HG03342 (cell line): ENCODE results near the gene NDUFS8.

Experiments used
- ATAC-seq: cut with Tn5 transposase; IDR thresholded peaks from one replicate; pipeline ENCODE4 v1.9.1; 2021; ENCODE audit warnings: mild to moderate bottlenecking, moderate library complexity; ENCODE audit not compliant: unreplicated experiment

Gene NDUFS8

DNA sequence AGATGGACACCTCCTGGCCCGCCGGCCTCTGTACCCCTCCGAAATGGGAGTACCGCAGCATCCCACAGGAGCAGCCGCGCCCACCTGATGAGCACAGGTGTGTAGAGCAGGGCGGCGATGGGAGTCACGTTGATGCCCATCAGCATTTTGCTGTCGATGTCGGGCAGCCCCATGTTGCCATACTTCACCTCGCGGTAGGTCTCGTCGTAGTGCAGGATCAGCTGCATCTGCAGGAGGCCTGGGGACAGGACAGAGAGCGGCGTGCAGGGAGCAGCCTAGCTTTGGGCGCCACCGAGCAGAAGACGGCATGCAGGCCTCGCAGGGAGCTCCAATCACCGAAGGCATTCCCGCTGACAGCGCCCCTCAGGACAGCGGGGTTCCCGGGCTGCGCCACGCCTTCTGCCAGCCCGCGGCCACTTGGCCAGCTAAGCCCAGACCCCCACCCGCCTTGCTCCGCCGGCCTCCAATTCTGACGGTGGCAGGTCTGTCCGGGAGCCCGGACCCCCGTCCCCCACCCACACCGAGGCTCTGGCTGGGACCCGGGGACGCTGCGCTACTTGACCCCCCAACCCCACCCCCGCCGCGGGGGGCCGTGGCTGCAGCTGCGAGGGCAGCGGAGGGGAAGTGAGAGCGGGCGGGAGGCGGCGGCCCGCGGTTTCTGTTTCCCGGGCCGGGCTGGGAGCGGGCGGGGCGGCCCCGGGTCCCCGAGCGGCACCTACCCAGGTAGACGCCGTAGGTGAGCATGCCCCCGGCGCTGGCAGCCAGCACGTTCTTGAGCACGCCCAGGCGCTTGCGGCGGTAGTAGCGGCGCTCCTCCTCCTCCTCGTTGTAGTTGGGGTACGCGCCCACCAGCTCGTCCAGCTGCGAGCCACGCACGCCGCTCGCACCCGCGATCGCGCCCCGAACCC, 27.3 kb upstream of the NDUFS8 start:
- peak; percentile 45 for ATAC-seq

DNA sequence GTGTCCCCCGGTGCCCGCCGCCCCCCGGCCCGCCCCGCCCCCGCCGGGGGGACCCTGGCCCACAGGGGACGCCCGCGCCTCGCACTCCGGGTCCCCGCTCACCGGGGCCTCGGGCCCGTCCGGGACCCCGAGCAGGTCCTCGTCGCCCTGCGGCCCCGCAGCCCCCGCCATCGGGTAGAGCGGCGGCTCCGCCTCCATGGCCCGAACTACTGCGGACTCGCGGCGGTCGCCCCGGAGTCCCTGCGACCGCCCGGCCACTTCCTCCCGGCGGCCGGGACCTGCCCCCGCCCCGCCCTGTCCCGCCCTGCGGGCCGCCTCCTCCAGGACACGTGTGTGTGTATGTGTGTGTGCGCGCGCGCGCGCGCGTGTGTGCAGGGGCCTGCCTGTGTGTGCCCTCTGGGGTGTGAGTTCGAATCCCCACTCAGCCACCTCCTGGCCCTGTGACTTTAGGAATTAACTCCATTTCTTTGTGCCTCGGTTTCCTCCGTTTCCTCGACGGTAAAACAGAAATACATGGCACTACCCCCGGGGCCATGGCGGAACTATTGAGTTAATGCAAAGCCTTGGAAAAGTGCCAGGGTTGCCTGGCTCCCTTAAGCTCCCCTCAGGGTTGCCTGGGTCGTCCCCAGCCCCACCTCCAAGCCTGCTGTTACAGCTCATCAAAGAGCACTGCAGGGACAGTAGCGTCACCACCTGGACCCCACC, 26.5 kb upstream of the NDUFS8 start, which contains the start of gene UNC93B1:
TSS of gene UNC93B1 (minus strand) at position 252 of the 705 bp plus-strand sequence. CDS start at position 198, 54 bp downstream.
- peak; percentile 54 for ATAC-seq

DNA sequence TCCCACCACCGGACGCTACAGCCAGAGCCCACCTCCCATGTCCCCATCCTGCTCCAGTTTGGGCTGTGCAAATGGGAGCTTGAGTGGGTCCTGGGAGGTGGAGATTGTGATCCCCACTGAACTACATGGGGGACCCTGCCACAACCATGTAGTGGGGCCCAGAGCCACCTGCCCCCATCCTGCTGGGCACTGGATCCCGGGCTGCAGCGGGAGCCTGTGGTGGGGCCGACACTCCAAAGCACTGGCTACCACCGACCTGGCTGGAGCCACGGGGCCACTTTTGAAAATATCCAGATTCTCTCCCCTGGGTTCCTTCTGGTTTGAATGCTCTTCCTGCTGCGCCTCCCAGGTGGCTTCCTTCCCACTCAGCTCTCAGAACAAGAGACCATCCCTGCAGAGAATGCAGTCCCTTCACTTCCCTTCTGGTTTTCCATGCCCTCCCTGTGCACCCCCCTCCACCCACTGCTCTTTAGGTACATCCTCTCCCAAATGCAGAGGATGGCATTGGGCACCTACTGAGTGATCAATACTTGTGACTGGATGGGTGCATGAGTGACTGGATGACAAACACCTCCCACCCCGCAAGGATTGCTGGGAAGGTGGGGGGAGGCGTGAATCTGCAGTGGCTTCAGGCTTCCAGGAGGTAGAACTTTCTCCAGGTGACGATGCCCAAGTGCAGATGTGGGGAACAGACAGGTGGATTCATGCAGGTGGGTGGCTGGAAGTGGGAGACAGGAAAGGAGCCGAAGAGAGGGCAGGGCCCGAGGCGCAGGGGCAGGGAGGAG, 25.7 kb upstream of the NDUFS8 start:
- no peak for ATAC-seq

DNA sequence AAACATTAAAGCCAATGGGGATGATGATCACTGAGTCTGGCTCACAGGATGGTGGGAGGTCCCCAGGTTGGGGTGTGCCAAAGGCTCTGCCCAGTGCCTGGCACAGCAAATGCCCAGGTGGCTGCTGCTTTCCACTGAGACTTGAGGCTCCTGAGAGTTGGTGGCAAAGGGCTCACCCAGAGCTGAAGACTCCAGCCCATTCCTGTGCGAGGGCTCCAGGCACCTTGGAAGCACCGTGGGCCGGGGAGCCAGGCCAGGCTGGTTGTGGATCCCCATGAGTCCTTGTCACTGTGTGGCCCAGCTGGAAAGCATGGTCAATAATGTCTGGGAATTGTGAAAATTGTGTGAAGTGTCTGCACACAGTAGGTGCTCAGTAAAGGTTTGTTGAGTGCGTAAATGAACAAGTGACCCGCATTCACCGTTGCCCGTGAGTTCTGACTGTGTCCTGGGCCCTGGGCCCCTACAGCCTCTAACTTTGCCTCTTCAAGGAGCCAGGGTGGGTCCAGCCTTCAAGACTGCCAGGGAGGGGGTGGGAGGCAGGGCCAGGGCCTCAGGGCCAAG, 23.8 kb upstream of the NDUFS8 start:
- no peak for ATAC-seq

DNA sequence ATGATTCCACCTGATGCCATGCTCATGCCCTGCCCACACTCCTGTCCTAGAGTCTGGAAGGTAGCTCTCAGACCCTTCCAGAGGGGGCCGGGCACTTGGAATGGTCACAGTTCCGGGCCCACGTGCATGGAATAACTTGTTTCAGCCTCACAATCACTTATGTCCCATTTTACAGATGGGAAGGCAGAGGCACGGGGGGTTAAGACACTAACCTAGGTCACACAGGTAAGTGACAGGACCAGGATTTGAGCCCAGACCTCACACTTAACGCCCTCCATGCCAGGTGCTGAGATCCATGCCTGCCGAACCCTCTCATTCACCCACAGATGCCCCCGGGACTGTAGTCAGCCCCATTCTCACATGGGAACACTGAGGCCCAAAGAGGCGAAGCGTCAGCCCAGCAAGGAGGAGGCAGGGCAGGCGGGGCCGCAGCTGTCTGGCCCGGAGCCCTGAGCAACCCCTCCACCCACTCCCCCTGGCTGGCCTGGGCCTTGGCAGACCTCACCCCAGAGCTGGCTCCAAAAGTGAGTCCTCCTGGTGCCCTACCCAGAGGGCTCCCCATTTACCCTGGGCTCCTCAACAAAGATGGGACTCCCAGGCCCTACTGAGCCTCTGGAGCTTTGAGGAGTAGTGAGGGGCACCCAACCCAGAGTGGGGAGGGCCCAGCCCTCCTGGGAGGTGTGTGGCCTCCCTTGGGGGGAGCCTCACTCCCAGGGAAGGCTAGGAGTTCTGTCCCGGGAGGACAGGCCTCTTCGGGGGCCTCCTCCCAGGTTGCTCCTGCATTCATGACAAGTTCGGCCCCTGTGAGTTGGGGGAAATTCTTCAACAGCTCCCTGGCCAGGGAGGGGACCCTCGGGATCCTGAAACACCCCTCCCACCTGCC, 22.7 kb upstream of the NDUFS8 start:
- ATAC-seq, result no peak

DNA sequence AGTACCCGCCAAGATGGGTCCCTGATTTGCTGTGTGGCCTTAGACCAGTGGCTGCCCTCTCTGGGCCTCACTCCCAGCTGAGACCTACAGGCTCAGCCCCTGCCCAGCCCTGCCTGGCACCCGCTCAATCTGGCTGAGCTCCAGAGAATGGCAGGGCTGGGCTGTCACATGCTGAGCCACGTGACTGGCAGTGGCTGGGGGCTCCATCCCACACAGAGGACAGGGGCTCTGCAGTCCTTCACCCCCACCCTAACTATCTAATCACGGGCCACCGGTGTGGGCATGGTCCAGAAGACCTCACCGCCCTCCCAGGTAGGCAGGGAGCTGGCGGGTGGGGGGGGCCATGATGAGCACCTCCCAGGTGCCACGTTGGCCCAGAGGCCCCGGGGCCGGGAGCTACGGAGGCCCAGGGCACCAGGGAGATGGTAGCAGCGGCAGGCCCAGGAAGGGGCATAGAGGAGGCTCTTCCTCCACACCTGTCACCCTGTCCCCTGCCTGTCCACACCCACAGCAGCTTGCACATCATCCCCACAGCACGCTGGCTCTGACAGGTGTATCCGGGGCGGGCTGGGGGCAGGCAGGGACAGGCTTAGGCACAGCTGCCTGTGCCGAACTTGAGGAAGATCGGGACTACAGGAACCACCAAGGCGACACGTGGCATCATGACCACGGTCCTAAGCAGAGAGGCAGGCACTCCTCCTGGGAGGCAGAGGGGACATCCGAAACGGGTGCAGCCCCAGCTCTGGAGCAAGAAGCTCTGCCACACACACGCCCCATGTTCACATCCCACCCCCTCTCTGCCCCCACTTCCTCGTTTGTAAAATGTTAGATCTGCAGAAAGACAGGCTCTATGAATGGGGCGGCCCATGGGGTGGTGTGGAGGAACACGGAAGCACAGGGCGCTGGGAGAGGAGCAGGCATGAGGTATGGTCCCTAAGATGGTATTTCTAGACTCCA, 21.8 kb upstream of the NDUFS8 start:
- ATAC-seq, result no peak

DNA sequence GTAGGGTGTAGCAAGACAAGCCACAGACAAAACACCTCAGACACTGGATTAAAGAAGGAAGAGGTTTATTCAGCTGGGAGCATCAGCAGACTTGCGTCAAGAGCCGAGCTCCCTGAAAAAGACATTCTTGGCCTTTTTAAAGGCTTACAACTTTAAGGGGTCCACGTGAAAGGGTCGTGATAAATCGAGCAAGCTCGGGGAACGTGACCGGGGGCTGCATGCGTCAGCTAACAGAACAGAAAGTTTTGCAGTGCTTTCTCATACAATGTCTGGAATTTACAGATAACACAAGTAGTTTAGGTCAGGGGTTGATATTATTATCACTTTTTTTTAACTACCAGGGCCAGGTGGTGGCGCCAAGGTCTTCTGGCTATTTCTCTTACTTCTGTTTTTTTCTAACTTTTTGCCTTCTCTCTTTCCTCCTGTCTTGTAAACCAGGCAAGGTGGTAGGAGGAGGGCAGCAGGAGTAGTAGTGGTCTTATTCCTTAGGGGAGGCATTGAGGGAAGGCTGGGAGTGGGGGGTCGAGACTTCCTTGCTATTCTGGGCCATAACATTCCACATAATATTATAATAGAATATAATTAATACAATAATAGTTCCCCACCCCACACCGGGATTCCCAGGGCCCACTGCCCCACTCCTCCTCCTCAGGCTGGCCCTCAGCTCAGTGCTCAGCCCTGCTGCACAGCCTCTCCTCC, 20.9 kb upstream of the NDUFS8 start:
- no peak for ATAC-seq

DNA sequence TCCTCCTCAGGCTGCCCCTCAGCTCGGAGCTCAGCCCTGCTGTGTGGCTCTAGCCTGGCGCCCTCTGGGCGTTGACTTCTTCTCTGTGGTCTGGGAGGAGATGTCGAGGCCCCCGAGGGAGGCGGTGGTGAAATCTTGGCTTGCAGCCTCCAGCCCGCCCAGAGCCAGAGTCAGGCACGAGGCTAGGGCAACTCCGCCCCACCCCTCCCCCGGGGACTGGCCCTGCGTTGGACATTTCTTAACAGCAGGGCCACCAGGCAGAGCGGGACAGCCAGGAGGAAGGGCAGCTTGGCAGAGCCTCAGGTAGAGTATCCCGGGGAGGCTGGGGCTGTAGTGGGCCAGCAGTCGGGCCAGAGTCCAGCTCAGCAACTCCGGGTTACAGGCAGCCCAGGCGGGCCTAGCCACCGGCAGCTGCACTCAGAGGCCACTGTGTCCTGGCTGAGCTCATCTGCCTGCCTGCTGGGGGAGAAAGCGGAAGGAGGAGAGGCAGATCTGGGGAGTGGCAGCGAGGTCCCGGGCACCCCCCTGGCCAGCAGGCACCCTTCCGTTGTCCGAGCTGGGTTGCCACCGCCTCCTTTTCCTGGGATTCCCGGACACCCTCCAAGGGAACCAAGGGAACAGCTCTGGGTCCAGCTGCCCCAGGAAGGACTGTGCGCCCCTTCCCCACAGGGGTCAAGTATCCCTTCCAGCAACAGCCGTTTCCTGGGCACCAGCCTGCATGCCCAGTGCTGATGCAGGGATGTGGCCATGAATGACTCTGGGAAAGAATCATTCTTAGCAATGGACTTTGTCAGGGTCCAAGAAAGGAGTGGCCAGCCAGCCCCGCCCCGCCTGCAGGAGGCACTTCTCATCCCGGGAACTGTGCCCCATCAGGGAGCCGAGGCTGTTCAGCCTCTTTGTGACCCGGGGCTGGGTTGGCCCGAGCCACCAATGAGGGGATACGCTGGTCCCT, 20.1 kb upstream of the NDUFS8 start, which contains the start of gene ALDH3B1:
TSS of gene ALDH3B1 (plus strand) at position 238 of the 952 bp plus-strand sequence. CDS start 4,971 bp downstream, outside the sequence.
- no peak for ATAC-seq

DNA sequence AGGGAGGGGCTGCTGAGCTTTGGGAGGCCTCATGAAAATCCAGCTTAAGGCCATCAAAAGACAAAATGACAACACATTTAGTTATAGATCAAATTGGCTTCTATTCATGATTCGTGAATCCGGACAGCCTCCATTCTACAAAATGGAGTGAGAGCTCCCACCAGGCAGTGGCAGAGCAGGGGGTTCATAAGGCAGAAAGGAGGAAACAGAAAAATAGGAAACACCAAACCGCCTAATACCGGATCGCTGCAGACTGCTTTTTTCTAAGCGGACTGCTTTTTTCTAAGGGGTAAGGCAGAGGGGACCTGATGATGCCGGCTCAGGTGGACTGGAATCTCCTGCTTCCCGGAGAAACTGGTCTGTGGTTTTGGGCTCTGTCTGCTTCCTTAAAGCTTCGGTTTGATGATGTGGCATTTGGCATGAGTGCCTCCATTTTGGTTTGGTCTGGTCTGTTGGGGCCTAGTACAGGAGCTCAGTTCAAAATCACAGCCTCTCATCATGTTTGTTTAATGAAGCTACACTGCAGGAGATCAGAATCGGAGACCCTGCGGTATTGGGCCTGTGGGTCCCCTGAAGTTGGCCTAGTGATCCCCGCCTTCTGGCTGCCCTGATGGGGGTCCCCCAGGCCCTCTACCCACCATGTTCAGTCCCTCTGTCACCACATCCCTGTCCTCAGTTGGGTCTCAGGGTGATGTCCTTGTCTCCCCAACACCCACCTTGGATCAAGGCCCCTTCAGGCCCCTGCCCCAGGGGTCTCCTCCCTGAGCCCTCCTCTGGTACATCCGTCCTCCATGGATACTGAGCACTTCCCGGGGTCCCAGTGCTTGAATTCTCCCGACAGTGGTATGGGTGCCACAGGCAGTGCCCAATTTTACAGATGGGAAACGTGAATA, 19.2 kb upstream of the NDUFS8 start:
- no peak for ATAC-seq

DNA sequence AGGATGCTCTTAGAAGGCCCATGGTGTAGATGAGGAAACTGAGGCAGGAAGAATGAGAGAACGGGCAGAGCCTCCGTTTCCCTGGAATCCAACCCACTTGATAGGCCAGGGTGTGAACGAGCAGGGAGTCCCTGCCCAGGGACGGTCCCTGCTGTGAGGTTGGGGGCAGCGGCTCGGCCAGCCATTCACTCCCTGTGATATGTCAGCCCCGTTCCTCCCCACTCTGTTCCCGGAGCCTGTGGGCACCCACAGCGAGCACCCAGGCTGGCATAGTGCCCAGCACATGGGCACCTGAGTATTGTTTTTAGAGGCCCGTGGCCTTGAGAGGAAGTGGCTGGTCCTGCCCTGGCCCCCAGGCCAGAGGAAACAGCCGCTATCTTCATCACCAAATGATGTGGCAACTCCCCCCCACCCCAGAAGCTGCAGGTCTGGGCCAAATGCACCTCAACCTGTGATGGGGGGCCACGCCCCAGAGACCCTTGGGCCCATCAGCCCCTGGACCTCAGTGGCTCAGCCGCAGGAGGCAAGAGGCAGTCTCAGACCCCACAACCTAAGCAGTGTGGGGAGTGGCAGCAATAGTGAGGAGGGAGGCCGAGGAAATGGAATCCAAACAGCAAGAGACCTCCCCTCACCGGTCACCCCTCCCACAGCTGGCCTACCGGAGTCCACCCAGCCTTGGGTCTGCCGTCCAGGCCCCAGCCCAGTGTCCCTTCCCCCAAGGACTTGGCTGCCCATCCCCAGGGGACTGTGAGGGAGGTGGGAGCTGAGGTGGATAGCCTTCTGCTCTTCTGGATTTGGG, 18.2 kb upstream of the NDUFS8 start:
- ATAC-seq, result no peak

DNA sequence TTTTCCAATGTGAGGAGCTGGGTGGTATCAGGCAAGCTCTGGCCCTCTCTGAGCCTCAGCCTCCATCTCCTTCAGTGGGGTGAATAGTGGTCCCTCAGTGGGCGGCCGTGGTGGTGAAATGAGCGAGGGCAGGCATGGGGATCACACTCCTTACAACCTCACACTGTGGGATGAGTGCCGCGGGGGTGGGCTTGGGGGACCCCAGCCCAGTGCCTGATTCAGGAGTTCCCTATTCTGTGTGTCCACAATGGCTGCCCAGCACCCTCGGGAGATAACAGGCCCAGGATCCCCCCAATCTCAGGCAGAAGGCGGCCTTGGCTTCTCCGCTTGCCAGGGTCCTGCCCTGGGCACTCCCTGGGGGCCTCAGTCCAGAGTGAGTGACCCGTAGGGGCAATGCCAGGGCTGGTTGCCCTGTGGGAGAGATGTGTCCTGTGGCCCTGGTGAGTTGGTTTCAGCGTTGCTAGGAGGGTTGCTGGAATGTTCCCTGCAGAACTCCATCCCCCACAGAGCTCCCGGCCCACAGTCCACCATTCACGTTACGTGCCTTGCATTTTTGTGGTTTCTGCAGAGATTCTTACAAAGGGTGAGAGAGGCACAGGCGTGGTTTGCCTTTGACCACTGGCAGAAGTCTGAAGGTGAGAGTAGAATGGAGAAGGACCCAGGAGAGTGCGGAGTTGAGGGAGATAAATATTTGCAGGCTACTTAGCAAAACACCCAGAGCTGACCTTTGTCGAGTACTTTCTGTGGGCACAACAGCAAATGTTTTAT, 17.5 kb upstream of the NDUFS8 start:
- ATAC-seq, result no peak

DNA sequence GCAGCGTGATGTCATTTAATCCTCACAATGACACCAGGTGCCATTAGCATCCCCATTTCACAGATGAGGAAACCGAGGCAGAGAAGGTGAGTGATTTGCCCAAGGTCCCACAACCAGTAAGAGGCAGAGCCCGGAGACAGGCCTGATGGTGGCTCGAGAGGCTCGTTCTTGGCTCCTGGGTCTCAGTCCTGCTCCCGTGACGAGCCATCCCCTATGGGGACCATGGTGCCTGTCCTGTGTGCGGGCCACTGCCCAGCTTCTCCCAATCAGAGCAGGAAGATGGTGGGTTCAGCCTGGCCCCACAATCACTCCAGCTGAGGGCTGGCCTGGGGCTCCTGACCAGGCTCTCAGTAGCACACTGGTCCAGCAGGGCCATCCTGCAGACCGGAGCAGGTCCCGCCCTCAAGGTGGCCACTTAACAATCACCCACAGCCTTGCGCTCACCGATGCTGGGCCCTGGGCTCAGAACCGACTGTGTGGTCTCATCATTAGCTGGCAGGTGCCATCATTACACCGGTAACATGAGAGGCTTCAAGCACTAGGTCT, 16.8 kb upstream of the NDUFS8 start:
- no peak for ATAC-seq

DNA sequence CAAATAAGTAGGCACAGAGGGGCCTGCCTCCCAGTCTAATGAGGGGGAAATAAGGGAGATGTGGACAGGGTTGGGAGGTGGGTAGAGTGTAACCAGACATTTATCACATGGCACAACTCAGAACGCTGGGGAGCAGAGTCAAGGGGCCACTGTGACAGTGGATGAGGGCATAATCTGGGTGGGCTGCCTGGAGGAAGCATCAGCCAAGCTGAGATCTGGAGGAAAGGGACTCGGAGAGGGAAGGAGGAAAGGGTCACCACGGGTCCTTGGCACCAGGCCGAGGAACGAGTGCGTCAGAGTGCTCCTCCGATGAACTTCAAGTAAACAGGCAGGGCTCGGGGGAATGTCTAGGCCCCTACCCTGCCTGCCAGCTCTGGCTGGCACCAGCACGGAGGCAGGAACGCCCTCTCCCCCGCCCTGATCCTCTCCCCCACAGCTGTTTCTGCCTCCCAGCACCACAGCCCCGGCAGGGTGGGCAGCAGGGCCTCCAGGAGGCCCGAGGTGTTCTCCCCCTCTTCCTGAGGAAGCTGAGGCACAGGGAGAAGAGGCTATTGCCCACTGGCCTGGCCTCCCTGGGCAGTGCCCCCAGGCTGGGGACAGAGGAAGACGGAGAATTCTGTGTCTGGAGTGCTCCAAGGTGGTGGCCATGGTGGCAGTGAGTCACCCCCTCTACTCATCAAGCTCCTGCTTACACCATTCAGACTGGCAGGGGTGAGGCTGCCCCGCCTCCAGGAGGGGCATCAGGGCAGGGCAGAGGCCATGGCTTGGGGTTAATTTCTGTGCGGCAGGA, 16.1 kb upstream of the NDUFS8 start:
- no peak for ATAC-seq
